HG03139 (cell line): ENCODE measurements around the gene HTR2B.
"Not testable (repeated sequence)": the region's sequence is repeated elsewhere in the genome, so short reads cannot be mapped to it uniquely, and the experiment has no call there.

Experiments
- ATAC-seq: cut with Tn5 transposase; IDR thresholded peaks from one replicate; pipeline ENCODE4 v1.9.1; 2021; ENCODE audit not compliant: unreplicated experiment

HTR2B gene

GRCh38 chr2:231124838-231125568 lies at the start of gene HTR2B:
Gene HTR2B (minus strand): TSS chr2:231125042. CDS start chr2:231123764, 1,278 bp downstream.
- no peak for ATAC-seq

GRCh38 chr2:231174211-231174651 lies 49.4 kb upstream of the HTR2B start:
- no peak for ATAC-seq

- ATAC-seq = no peak
Observed at GRCh38 chr2:231172025-231172424, 47.2 kb upstream of the HTR2B start.

GRCh38 chr2:231170055-231170454 lies 45.2 kb upstream of the HTR2B start:
- no peak for ATAC-seq

GRCh38 chr2:231169488-231169887 lies 44.6 kb upstream of the HTR2B start:
- ATAC-seq = no peak

- ATAC-seq = no peak
Observed at GRCh38 chr2:231168460-231169139, 43.8 kb upstream of the HTR2B start.

- no peak for ATAC-seq
Observed at GRCh38 chr2:231167745-231168459, 43.1 kb upstream of the HTR2B start.

GRCh38 chr2:231163414-231164095 lies 38.7 kb upstream of the HTR2B start:
- ATAC-seq = no peak

GRCh38 chr2:231163011-231163410 lies 38.2 kb upstream of the HTR2B start:
- ATAC-seq = no peak

GRCh38 chr2:231161877-231162329 lies 37.1 kb upstream of the HTR2B start:
- no peak for ATAC-seq

- ATAC-seq = no peak
Observed at GRCh38 chr2:231161252-231161839, 36.5 kb upstream of the HTR2B start.

GRCh38 chr2:231160701-231161100 lies 35.9 kb upstream of the HTR2B start:
- ATAC-seq = no peak

- no peak for ATAC-seq
Observed at GRCh38 chr2:231159306-231159705, 34.5 kb upstream of the HTR2B start.

- ATAC-seq = no peak
Observed at GRCh38 chr2:231152800-231153557, 28.1 kb upstream of the HTR2B start.

GRCh38 chr2:231146665-231147064 lies 21.8 kb upstream of the HTR2B start:
- ATAC-seq = no peak

- no peak for ATAC-seq
Observed at GRCh38 chr2:231144896-231145295, 20.1 kb upstream of the HTR2B start.

GRCh38 chr2:231140808-231141207 lies 16.0 kb upstream of the HTR2B start:
- not testable (repeated sequence) for ATAC-seq

- ATAC-seq = no peak
Observed at GRCh38 chr2:231139796-231140195, 15.0 kb upstream of the HTR2B start.

- no peak for ATAC-seq
Observed at GRCh38 chr2:231138699-231139098, 13.9 kb upstream of the HTR2B start.
